Measurements from ENCODE around the gene NCL.
"Not testable (repeated sequence)": the region's sequence is repeated elsewhere in the genome, so short reads cannot be mapped to it uniquely, and the experiment has no call there.

NCL gene

GRCh38 chr2:231449503-231450054 lies 14.7 kb downstream of the NCL start:
- no peak for TF ChIP-seq CTCF (IDR thresholded peaks at IDR 0.05; ENCODE audit: extremely low read depth, insufficient read depth, missing control alignments)
- no peak for DNase-seq (ENCODE audit: low spot score)
- in situ Hi-C loops (cut with MboI; ENCODE audit: low pct_unique_long_range_greater_than_20kb, low sequenced_read_pairs, unreplicated experiment), result no loop called here

GRCh38 chr2:231436957-231437356 lies 27.3 kb downstream of the NCL start:
- in situ Hi-C loops (cut with MboI; ENCODE audit: low pct_unique_long_range_greater_than_20kb, low sequenced_read_pairs, unreplicated experiment), result no loop called here
- DNase-seq (ENCODE audit: low spot score), result no peak
- TF ChIP-seq CTCF (IDR thresholded peaks at IDR 0.05; ENCODE audit: extremely low read depth, insufficient read depth, missing control alignments), result no peak

GRCh38 chr2:231433990-231434389 lies 30.3 kb downstream of the NCL start:
- in situ Hi-C loops (cut with MboI; ENCODE audit: low pct_unique_long_range_greater_than_20kb, low sequenced_read_pairs, unreplicated experiment), result no loop called here
- no peak for TF ChIP-seq CTCF (IDR thresholded peaks at IDR 0.05; ENCODE audit: extremely low read depth, insufficient read depth, missing control alignments)
- DNase-seq (ENCODE audit: low spot score), result no peak

GRCh38 chr2:231431606-231432005 lies 32.7 kb downstream of the NCL start:
- no peak for DNase-seq (ENCODE audit: low spot score)
- in situ Hi-C loops (cut with MboI; ENCODE audit: low pct_unique_long_range_greater_than_20kb, low sequenced_read_pairs, unreplicated experiment), result no loop called here
- no peak for TF ChIP-seq CTCF (IDR thresholded peaks at IDR 0.05; ENCODE audit: extremely low read depth, insufficient read depth, missing control alignments)

- DNase-seq (ENCODE audit: low spot score); in situ Hi-C loops (cut with MboI; ENCODE audit: low pct_unique_long_range_greater_than_20kb, low sequenced_read_pairs, unreplicated experiment): not testable (repeated sequence)
Measured at GRCh38 chr2:231430437-231430836, 33.8 kb downstream of the NCL start.

- no peak for DNase-seq (ENCODE audit: low spot score)
- in situ Hi-C loops (cut with MboI; ENCODE audit: low pct_unique_long_range_greater_than_20kb, low sequenced_read_pairs, unreplicated experiment), result no loop called here
- no peak for TF ChIP-seq CTCF (IDR thresholded peaks at IDR 0.05; ENCODE audit: extremely low read depth, insufficient read depth, missing control alignments)
Measured at GRCh38 chr2:231429901-231430300, 34.4 kb downstream of the NCL start.

- no peak for DNase-seq (ENCODE audit: low spot score)
- in situ Hi-C loops (cut with MboI; ENCODE audit: low pct_unique_long_range_greater_than_20kb, low sequenced_read_pairs, unreplicated experiment), result no loop called here
- TF ChIP-seq CTCF (IDR thresholded peaks at IDR 0.05; ENCODE audit: extremely low read depth, insufficient read depth, missing control alignments), result no peak
Measured at GRCh38 chr2:231429152-231429551, 35.1 kb downstream of the NCL start.
